ENCODE measurements around the gene CRYGS. TPM values are rescaled to one million over a fixed set of nuclear protein-coding genes. Genes with fewer than 3 reads are reported as not detected.

The CRYGS gene
- total RNA-seq, 1 experiment from 2014 or later, result 4.3 TPM

GRCh38 chr3:186538779-186539178 lies 5.4 kb downstream of the CRYGS start:
- no peak overlapping the region for H2AFZ ChIP-seq (ENCODE audit: low read depth, low read length, poor library complexity, severe bottlenecking)
- ATAC-seq (no peak), DNase-seq (ENCODE audit: low read depth, low spot score) (no peak)
- no TSS peak for BruUV-seq (replicated peaks)
- no peak overlapping the region for H3K4me2 ChIP-seq (ENCODE audit: low read length)
- H3K9me2 ChIP-seq (ENCODE audit: insufficient read depth), result no peaks in the 10 kb centered on the region
- ChIA-PET CTCF (interaction anchor here (1.2 to 4.0 kb wide), 2 partner anchors 279 to 297 kb away, joined by 6 to 25 read pairs; no protein-coding TSS in a partner anchor), POLR2A (interaction anchor here (0.5 kb wide), 1 partner anchor 58 kb away, joined by 3 read pairs; no protein-coding TSS in a partner anchor), RAD21 (ENCODE audit: low non-redundant PET in 1 of 2, low total read pairs in 2 of 2, uncharacterized antibody in 2 of 2, unreplicated experiment in 2 of 2) (no interaction called here)
- no peaks in the 10 kb centered on the region for H4K20me1 ChIP-seq (ENCODE audit: insufficient read depth)
- TF ChIP-seq EGR1 (IDR thresholded peaks at IDR 0.05; ENCODE audit: low read depth) (no peak), SP1 (IDR thresholded peaks at IDR 0.05; ENCODE audit: low read depth) (no peak), POLR2AphosphoS5 (IDR thresholded peaks at IDR 0.05; ENCODE audit: low read depth, low read length) (no peak), ELF1 (IDR thresholded peaks at IDR 0.05; ENCODE audit: borderline replicate concordance, low read depth) (no peak), JUND (IDR thresholded peaks at IDR 0.05) (no peak), YY1 (IDR thresholded peaks at IDR 0.05; ENCODE audit: extremely low read depth, insufficient replicate concordance, low read depth, low read length) (no peak), TCF7L2 (IDR thresholded peaks at IDR 0.05; ENCODE audit: borderline replicate concordance, extremely low read depth, insufficient read depth, insufficient read length) (no peak), REST (IDR thresholded peaks at IDR 0.05; ENCODE audit: low read depth) (no peak), MAX (IDR thresholded peaks at IDR 0.05) (no peak), RAD21 (IDR thresholded peaks at IDR 0.05; ENCODE audit: low read depth) (no peak), ZFX (IDR thresholded peaks at IDR 0.05) (no peak), SIN3A (IDR thresholded peaks at IDR 0.05; ENCODE audit: low read depth) (no peak)
- intact Hi-C loops (cut with micrococcal nuclease), result no loop called here
- H3K9ac ChIP-seq (ENCODE audit: low read length), result no peak overlapping the region
- H3K27ac ChIP-seq (ENCODE audit: low read depth, low read length), result no peak overlapping the region
- no peak overlapping the region for H3K4me3 ChIP-seq (replicated peaks in 1 of 2; ENCODE audit: low read depth in 1 of 2, low read length in 2 of 2)
- no peaks in the 10 kb centered on the region for H3K36me3 ChIP-seq (ENCODE audit: control insufficient read depth in 1 of 2, insufficient read depth in 2 of 2, low read length in 2 of 2)
- no peaks in the 10 kb centered on the region for H3K9me3 ChIP-seq (ENCODE audit: control insufficient read depth in 1 of 2, insufficient read depth in 1 of 2, low read depth in 1 of 2, low read length in 2 of 2)
- no peaks in the 10 kb centered on the region for H3K79me2 ChIP-seq (ENCODE audit: insufficient read depth, low read length)
- H3K4me1 ChIP-seq (ENCODE audit: control insufficient read depth in 1 of 2, insufficient read depth in 2 of 2, low read length in 2 of 2), result peaks cover 9 to 17% of the 10 kb centered on the region in 2 experiments; a peak in 3 of 4 replicates
- no peaks in the 10 kb centered on the region for H3K27me3 ChIP-seq (ENCODE audit: insufficient read depth, low read length)

Measured in HCT116 (cell line).